ENCODE measurements around the gene STK11IP. TPM values are rescaled to one million over a fixed set of nuclear protein-coding genes. Genes with fewer than 3 reads are reported as not detected.

The STK11IP gene
- total and polyA plus RNA-seq, 9 of the 15 experiments (the other 6 are each of a cell fraction or from before 2014, with no cell fraction given), result 0.52 to 21.7 (median 5.6) TPM

GRCh38 chr2:219628986-219629901, 31.6 kb downstream of the STK11IP start (continued):
- no peak for TF ChIP-seq ZNF395 (CRISPR knock-in tag; IDR thresholded peaks at IDR 0.05)
- TF ChIP-seq POLR2H (tag; IDR thresholded peaks at IDR 0.05; ENCODE audit: low read depth), result no peak
- TF ChIP-seq BRD9 (IDR thresholded peaks at IDR 0.05; ENCODE audit: low read depth, partially characterized antibody), result no peak
- TF ChIP-seq MCM7 (IDR thresholded peaks at IDR 0.05), result no peak

- BruUV-seq (replicated peaks), result no TSS peak
- POLR2A ChIA-PET, result interaction anchor here (1.0 kb wide), 1 partner anchor 43 kb away, joined by 4 read pairs; no protein-coding TSS in a partner anchor
- H3K4me3 ChIP-seq, result no peak overlapping the region
- intact Hi-C loops (cut with micrococcal nuclease) (loop anchor here (5.0 kb wide), 2 partner anchors 88 to 97 kb away; partner anchors contain the start of genes CHPF and TMEM198), in situ Hi-C loops (cut with MboI) (no loop called here)
- H3K9me3 ChIP-seq (replicated peaks; ENCODE audit: control insufficient read depth, insufficient read depth, low read depth, low read length), result no peaks in the 10 kb centered on the region
- DNase-seq (ENCODE audit: extremely low read depth in 1 of 4, low spot score in 3 of 4) (no peak), FAIRE-seq (no peak), ATAC-seq (no peak)
- no peak overlapping the region for H3K27ac ChIP-seq (ENCODE audit: extremely low read depth, low read depth, low read length)
- H4K20me1 ChIP-seq (replicated peaks; ENCODE audit: control insufficient read depth, insufficient read depth, low read length), result 0 out of 2 replicates have a peak, but pooled peaks cover 3% of the 10 kb centered on the region
- no peak overlapping the region for H3K9ac ChIP-seq (ENCODE audit: insufficient read depth in 1 of 2, low read depth in 2 of 2, low read length in 2 of 2)
- no peak overlapping the region for H3K4me2 ChIP-seq (ENCODE audit: insufficient read depth, low read length)
- H3K4me1 ChIP-seq (replicated peaks in 1 of 2; ENCODE audit: control insufficient read depth in 2 of 2, insufficient read depth in 2 of 2, low read length in 2 of 2), result peaks cover 0 to 56% of the 10 kb centered on the region in 2 experiments; a peak in 2 of 5 replicates
- H3K27me3 ChIP-seq (ENCODE audit: control insufficient read depth in 2 of 2, insufficient read depth in 2 of 2, low read length in 2 of 2), result peaks cover 0 to 5% of the 10 kb centered on the region in 2 experiments; a peak in 1 of 5 replicates
- H3K9me1 ChIP-seq (ENCODE audit: control insufficient read depth, insufficient read depth, low read length), result no peaks in the 10 kb centered on the region
- TF ChIP-seq TGIF2 (CRISPR knock-in tag; IDR thresholded peaks at IDR 0.05) (no peak), ZNF778 (CRISPR knock-in tag; IDR thresholded peaks at IDR 0.05) (no peak), SOX6 (IDR thresholded peaks at IDR 0.05) (no peak), MXD1 (CRISPR knock-in tag; IDR thresholded peaks at IDR 0.05; ENCODE audit: borderline replicate concordance, poor library complexity, severe bottlenecking) (no peak), KDM1A (IDR thresholded peaks at IDR 0.05) (peak; percentile 55 to 61; a peak in 3 of 4 replicates), ZFP36 (IDR thresholded peaks at IDR 0.05; ENCODE audit: low read depth, low read length, partially characterized antibody) (peak; percentile 20), ZNF717 (CRISPR knock-in tag; IDR thresholded peaks at IDR 0.05) (no peak)
- no peak overlapping the region for H2AFZ ChIP-seq (ENCODE audit: low read depth, low read length)
- no peaks in the 10 kb centered on the region for H3K79me2 ChIP-seq (ENCODE audit: control insufficient read depth, insufficient read depth, low read length)
- CTCF ChIA-PET (ENCODE audit: low intra/inter-chr PET ratio), result interaction anchor here (0.6 kb wide), 1 partner anchor 97 kb away, joined by 3 read pairs; no protein-coding TSS in a partner anchor
- WGBS (ENCODE audit: insufficient coverage, low coverage, missing lambda C conversion rate), result 27% methylated on average over 16 of the region's 20 CpGs
- no peaks in the 10 kb centered on the region for H3K36me3 ChIP-seq (ENCODE audit: control insufficient read depth, insufficient read depth, low read length)
Measured at GRCh38 chr2:219629976-219630695, 32.5 kb downstream of the STK11IP start.

All from K562 (cell line).